HAP-1 (cell line): ENCODE measurements around the gene PCNX1.

Experiments
- DNase-seq, 2 experiments: peaks; one replicate each; pipeline ENCODE4 v3.0.0-alpha.2; 2016 to 2020; ENCODE audit warnings: low spot score in 2 of 2
- H3K27me3 ChIP-seq: fragments of 250-450 bp; sonication (Bioruptor Pico); 2 replicates; pipeline ENCODE4 v1.5.1; 2020; ENCODE audit warnings: low read depth, mild to moderate bottlenecking, moderate library complexity
- H3K36me3 ChIP-seq: fragments of 250-450 bp; sonication (Bioruptor Pico); replicated peaks from 2 replicates; pipeline ENCODE4 v1.5.1; 2020; ENCODE audit warnings: mild to moderate bottlenecking
- H3K4me1 ChIP-seq: fragments of 250-450 bp; sonication (Bioruptor Pico); 2 replicates; pipeline ENCODE4 v1.5.1; 2020; ENCODE audit warnings: mild to moderate bottlenecking
- H3K4me3 ChIP-seq: fragments of 250-450 bp; sonication (Bioruptor Pico); 2 replicates; pipeline ENCODE4 v1.5.1; 2020; ENCODE audit warnings: mild to moderate bottlenecking, moderate library complexity
- H3K9me3 ChIP-seq: fragments of 250-450 bp; sonication (Bioruptor Pico); 2 replicates; pipeline ENCODE4 v1.5.1; 2020; ENCODE audit warnings: mild to moderate bottlenecking, moderate library complexity
- in situ Hi-C: fragments of 300-500 bp; cut with MboI; formaldehyde crosslinking; loops from 3 replicates; pipeline ENCODE4 v1.14.3; 2020; ENCODE audit warnings: low sequenced_read_pairs, inconsistent platforms, mixed read lengths

Gene PCNX1

GRCh38 chr14:71148627-71149026 is 241.4 kb downstream of the PCNX1 start:
- in situ Hi-C loops = no loop called here
- Histone ChIP-seq H3K36me3 (no peaks in the 10 kb centered on the region), H3K4me1 (peaks cover 2% of the 10 kb centered on the region; the same call in 1 of the 2 replicates), H3K9me3 (peaks cover 9% of the 10 kb centered on the region), H3K27me3 (no peaks in the 10 kb centered on the region), H3K4me3 (no peak overlapping the region)
- DNase-seq = no peak

- Histone ChIP-seq H3K4me3 (no peak overlapping the region), H3K4me1 (no peaks in the 10 kb centered on the region), H3K27me3 (no peaks in the 10 kb centered on the region), H3K36me3 (no peaks in the 10 kb centered on the region), H3K9me3 (peaks cover 9% of the 10 kb centered on the region)
- DNase-seq = no peak
- in situ Hi-C loops = no loop called here
Observed at GRCh38 chr14:71150737-71151136, 243.5 kb downstream of the PCNX1 start.

- no peaks in the 10 kb centered on the region for H3K36me3 ChIP-seq
- no peak overlapping the region for H3K4me3 ChIP-seq
- no peaks in the 10 kb centered on the region for H3K27me3 ChIP-seq
- H3K9me3 ChIP-seq = peaks cover 5% of the 10 kb centered on the region; the same call in 1 of the 2 replicates
- in situ Hi-C loops = no loop called here
- peak in 1 of 2 experiments; percentile 22 for DNase-seq
- no peaks in the 10 kb centered on the region for H3K4me1 ChIP-seq
Observed at GRCh38 chr14:71155743-71156142, 248.5 kb downstream of the PCNX1 start.

- Histone ChIP-seq H3K9me3 (peaks cover 3% of the 10 kb centered on the region), H3K27me3 (no peaks in the 10 kb centered on the region), H3K36me3 (no peaks in the 10 kb centered on the region), H3K4me1 (peaks cover 3% of the 10 kb centered on the region; the same call in 1 of the 2 replicates), H3K4me3 (no peak overlapping the region)
- no peak for DNase-seq
- in situ Hi-C loops = no loop called here
Observed at GRCh38 chr14:71163050-71163841, 256.0 kb downstream of the PCNX1 start.

DNA sequence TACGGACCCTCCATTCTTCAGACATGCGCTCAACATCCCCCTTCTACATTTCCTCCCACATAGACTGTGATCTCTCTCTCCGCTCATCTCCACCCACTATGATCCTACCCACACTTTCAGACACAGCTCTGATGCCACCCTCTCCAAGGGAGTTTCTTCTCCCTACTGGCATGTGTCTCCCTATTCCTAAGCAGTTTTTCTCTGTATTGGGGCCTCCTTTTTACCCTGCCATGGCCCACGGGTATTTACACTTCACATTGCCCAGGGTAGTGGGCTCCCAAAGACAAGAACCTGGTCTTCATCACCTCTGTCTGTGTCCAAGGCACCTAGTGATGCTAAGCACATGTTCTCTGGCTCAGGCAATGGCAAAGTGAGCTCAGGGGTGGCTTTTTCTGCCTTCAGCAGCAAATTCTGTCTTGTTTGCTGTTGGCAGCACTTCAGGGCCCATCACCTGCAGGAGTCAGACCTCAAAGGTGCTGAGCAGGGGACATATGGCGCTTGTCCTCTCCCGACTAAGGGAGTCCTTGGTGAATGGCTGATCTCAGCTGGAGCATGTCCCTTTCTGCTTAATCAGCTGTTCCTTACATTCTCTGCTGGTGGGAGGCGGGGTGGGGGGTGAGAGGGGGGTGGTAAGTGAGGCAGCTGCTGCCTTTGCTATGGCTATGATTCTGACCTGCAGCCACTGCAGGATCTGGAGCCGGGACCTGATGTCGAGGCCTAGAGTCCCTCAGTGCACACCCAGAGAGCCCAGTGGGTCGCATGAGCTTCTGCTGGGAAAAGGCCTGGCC is 256.8 kb downstream of the PCNX1 start:
- H3K4me1 ChIP-seq = peaks cover 3% of the 10 kb centered on the region; the same call in 1 of the 2 replicates
- in situ Hi-C loops = no loop called here
- H3K9me3 ChIP-seq = peaks cover 3% of the 10 kb centered on the region
- H3K36me3 ChIP-seq = no peaks in the 10 kb centered on the region
- H3K4me3 ChIP-seq = no peak overlapping the region
- DNase-seq = no peak
- no peaks in the 10 kb centered on the region for H3K27me3 ChIP-seq
